K562 (cell line): ENCODE data around the gene HEG1.

Experiments used
- CTCF ChIP-seq, 3 experiments: IDR thresholded peaks in 2 of 3; conservative IDR thresholded peaks in 1 of 3; 2 replicates each; pipeline ENCODE4 v1.5.1; 2011 to 2012; ENCODE audit warnings: low read length in 3 of 3, mild to moderate bottlenecking in 3 of 3, control low read depth in 2 of 3, improper control_type of control experiment in 1 of 3, inconsistent platforms in 1 of 3, low read depth in 1 of 3, mixed read lengths in 1 of 3, moderate library complexity in 1 of 3; ENCODE audit not compliant: insufficient read depth in 2 of 3
- ERF ChIP-seq: fragments of 450-650 bp; formaldehyde crosslinking; IDR thresholded peaks from 2 replicates; pipeline ENCODE4 v1.4.0; 2020; ENCODE audit warnings: mild to moderate bottlenecking, mixed read lengths
- FOXM1 ChIP-seq, 2 experiments: fragments of 450-650 bp in 1 of 2; sonication (generic) in 1 of 2; formaldehyde crosslinking in 1 of 2; IDR thresholded peaks; 2 replicates each; pipeline versions ENCODE4 v1.6.1 to v1.9.0; 2017 to 2022; ENCODE audit warnings: low read depth in 2 of 2, mild to moderate bottlenecking in 2 of 2, missing genetic modification reagents in 1 of 2, moderate library complexity in 1 of 2
- HIVEP1 ChIP-seq: fragments of 250-450 bp; sonication (Bioruptor Pico); IDR thresholded peaks from 2 replicates; pipeline ENCODE4 v1.4.0; 2020; ENCODE audit warnings: mild to moderate bottlenecking
- PHF20 ChIP-seq: fragments of 450-650 bp; IDR thresholded peaks from 2 replicates; pipeline ENCODE4 v1.6.1; 2018; ENCODE audit not compliant: partially characterized antibody
- PML ChIP-seq: IDR thresholded peaks from 2 replicates; pipeline ENCODE4 v1.6.1; 2012; ENCODE audit warnings: low read length, inconsistent platforms
- POLR2A ChIP-seq: fragments of 450-650 bp; conservative IDR thresholded peaks from 2 replicates; pipeline ENCODE4 v1.6.1; 2016
- PRDM10 ChIP-seq: fragments of 450-650 bp; IDR thresholded peaks from 2 replicates; pipeline ENCODE4 v1.6.1; 2018; ENCODE audit not compliant: partially characterized antibody
- SRSF1 ChIP-seq: fragments of 200-400 bp; formaldehyde crosslinking; IDR thresholded peaks from 2 replicates; pipeline ENCODE4 v1.6.1; 2017; ENCODE audit warnings: mild to moderate bottlenecking, low read depth, low read length, moderate library complexity
- USF2 ChIP-seq: sonication (generic); formaldehyde crosslinking; IDR thresholded peaks from 2 replicates; pipeline ENCODE4 v1.5.0; 2020; ENCODE audit warnings: missing genetic modification reagents
- ZFX ChIP-seq: sonication (generic); formaldehyde crosslinking; IDR thresholded peaks from 2 replicates; pipeline ENCODE4 v1.8.0; 2022; ENCODE audit warnings: mild to moderate bottlenecking, missing genetic modification reagents, moderate library complexity
- ZNF23 ChIP-seq: fragments of 250-450 bp; sonication (Bioruptor Pico); IDR thresholded peaks from 2 replicates; pipeline ENCODE4 v1.4.0; 2020; ENCODE audit warnings: mild to moderate bottlenecking
- TF ChIP-seq, protein P1 (sequence below): fragments of 450-650 bp; formaldehyde crosslinking; IDR thresholded peaks from 2 replicates; pipeline ENCODE4 v1.4.0; 2020; ENCODE audit warnings: mild to moderate bottlenecking, moderate library complexity

DNA sequence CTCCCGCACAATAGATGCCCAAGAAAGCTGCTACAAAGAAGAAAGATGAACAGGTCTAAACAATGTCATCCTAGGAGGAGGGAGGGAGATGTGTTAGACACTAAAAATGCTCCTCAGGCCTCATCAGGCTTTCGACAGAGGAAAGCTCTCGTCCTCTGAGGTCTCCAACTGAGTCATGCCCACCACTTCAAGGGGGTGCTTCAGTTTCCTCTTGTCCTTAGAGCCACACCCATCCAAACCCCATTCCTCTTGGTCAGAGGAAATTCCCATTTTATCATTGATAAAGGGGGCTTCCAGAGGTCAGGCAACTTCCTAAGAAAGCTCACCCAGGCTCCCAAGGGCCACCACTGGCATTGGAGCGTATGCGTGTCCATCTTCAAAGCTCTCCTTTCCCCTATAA lies 50.1 kb downstream of the HEG1 start:
- no peak for TF ChIP-seq PHF20
- TF ChIP-seq PRDM10 = no peak
- TF ChIP-seq POLR2A = no peak
- no peak for TF ChIP-seq CTCF (IDR thresholded peaks at IDR 0.05 in 2 of 3, conservative IDR thresholded peaks at IDR 0.05 in 1 of 3; ENCODE audit: insufficient read depth in 2 of 3, low read depth in 1 of 3, low read length in 3 of 3)
- TF ChIP-seq ERF = no peak
- TF ChIP-seq FOXM1 (IDR thresholded peaks at IDR 0.05; ENCODE audit: low read depth) = no peak
- no peak for TF ChIP-seq FOXM1 (CRISPR knock-in tag; IDR thresholded peaks at IDR 0.05; ENCODE audit: low read depth)
- TF ChIP-seq SRSF1 = no peak
- no peak for TF ChIP-seq PML
- TF ChIP-seq ZFX (CRISPR knock-in tag) = no peak
- TF ChIP-seq HIVEP1 (CRISPR knock-in tag) = no peak
- TF ChIP-seq, protein P1, sequence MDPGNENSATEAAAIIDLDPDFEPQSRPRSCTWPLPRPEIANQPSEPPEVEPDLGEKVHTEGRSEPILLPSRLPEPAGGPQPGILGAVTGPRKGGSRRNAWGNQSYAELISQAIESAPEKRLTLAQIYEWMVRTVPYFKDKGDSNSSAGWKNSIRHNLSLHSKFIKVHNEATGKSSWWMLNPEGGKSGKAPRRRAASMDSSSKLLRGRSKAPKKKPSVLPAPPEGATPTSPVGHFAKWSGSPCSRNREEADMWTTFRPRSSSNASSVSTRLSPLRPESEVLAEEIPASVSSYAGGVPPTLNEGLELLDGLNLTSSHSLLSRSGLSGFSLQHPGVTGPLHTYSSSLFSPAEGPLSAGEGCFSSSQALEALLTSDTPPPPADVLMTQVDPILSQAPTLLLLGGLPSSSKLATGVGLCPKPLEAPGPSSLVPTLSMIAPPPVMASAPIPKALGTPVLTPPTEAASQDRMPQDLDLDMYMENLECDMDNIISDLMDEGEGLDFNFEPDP = no peak
- TF ChIP-seq USF2 (CRISPR knock-in tag) = no peak
- no peak for TF ChIP-seq ZNF23 (CRISPR knock-in tag)
